ENCODE data around the gene FLNB.

DNA sequence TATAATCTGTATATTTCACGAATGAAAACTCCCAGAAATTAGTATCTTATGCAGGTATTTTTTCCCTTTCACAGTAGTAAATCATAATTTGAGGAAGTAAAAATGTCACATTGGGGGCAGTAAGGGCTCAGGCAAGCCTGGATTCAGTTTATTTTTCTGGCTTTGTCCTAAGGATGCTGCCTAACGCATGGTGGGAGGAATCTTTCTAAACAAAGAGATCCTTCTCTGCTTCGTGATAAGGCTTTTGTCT, 166.9 kb downstream of the FLNB start:
- TF ChIP-seq TAF1 (IDR thresholded peaks at IDR 0.05; ENCODE audit: borderline replicate concordance, insufficient read depth, low read length), result no peak
- TF ChIP-seq, protein P1, sequence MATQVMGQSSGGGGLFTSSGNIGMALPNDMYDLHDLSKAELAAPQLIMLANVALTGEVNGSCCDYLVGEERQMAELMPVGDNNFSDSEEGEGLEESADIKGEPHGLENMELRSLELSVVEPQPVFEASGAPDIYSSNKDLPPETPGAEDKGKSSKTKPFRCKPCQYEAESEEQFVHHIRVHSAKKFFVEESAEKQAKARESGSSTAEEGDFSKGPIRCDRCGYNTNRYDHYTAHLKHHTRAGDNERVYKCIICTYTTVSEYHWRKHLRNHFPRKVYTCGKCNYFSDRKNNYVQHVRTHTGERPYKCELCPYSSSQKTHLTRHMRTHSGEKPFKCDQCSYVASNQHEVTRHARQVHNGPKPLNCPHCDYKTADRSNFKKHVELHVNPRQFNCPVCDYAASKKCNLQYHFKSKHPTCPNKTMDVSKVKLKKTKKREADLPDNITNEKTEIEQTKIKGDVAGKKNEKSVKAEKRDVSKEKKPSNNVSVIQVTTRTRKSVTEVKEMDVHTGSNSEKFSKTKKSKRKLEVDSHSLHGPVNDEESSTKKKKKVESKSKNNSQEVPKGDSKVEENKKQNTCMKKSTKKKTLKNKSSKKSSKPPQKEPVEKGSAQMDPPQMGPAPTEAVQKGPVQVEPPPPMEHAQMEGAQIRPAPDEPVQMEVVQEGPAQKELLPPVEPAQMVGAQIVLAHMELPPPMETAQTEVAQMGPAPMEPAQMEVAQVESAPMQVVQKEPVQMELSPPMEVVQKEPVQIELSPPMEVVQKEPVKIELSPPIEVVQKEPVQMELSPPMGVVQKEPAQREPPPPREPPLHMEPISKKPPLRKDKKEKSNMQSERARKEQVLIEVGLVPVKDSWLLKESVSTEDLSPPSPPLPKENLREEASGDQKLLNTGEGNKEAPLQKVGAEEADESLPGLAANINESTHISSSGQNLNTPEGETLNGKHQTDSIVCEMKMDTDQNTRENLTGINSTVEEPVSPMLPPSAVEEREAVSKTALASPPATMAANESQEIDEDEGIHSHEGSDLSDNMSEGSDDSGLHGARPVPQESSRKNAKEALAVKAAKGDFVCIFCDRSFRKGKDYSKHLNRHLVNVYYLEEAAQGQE (IDR thresholded peaks at IDR 0.05; ENCODE audit: insufficient read depth in 1 of 2, low read depth in 2 of 2, low read length in 2 of 2), result no peak

Data from PFSK-1 (cell line).